ENCODE data around the gene KRTAP9-2.
"Not testable (repeated sequence)": the region's sequence is repeated elsewhere in the genome, so short reads cannot be mapped to it uniquely, and the experiment has no call there.

Gene KRTAP9-2, protein sequence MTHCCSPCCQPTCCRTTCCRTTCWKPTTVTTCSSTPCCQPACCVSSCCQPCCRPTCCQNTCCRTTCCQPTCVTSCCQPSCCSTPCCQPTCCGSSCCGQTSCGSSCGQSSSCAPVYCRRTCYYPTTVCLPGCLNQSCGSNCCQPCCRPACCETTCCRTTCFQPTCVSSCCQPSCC

DNA sequence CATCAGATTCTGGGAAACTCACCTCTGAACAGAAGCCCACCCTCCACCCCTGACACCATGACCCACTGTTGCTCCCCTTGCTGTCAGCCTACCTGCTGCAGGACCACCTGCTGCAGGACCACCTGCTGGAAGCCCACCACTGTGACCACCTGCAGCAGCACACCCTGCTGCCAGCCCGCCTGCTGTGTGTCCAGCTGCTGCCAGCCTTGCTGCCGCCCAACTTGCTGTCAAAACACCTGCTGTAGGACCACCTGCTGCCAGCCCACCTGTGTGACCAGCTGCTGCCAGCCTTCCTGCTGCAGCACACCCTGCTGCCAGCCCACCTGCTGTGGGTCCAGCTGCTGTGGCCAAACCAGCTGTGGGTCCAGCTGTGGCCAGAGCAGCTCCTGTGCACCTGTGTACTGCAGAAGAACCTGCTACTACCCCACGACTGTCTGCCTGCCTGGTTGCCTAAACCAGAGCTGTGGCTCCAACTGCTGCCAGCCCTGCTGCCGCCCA lies at the start of gene KRTAP9-2:
TSS of gene KRTAP9-2 (plus strand) at position 51 of the 498 bp plus-strand sequence. CDS start at position 58, 7 bp downstream.
- not testable (repeated sequence) for DNase-seq (ENCODE audit: low spot score)

DNA sequence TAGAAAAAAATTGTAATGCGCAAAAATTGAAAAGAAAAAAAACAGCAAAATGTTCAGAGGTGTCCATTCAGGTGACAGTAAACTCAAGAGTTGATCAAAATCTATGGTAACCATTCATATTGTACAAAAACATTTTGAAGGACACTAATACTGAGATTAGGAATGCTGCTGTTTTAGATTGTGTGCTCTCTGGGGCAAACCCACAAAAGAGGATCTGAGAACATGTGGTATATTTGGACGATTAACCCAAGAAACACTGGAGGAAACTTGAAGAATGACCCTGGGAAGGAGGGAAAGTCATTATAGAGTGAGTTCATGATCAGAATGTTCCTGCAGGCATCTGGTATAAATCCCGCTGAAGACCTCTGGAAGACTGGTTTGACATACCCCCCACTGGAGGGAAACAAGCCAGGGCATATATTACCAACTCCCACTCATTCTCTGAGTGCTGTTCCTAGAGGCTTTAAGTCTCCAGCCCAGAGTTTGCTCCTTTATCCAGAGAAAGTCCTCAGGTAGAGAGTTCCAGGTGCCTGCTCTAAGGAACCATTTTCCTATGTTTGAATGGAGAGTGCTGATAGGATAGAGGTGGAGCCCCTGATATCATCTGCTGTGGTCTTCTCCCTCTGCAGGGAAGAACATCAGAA lies 49.6 kb upstream of the KRTAP9-2 start:
- DNase-seq (ENCODE audit: low spot score), result no peak

DNA sequence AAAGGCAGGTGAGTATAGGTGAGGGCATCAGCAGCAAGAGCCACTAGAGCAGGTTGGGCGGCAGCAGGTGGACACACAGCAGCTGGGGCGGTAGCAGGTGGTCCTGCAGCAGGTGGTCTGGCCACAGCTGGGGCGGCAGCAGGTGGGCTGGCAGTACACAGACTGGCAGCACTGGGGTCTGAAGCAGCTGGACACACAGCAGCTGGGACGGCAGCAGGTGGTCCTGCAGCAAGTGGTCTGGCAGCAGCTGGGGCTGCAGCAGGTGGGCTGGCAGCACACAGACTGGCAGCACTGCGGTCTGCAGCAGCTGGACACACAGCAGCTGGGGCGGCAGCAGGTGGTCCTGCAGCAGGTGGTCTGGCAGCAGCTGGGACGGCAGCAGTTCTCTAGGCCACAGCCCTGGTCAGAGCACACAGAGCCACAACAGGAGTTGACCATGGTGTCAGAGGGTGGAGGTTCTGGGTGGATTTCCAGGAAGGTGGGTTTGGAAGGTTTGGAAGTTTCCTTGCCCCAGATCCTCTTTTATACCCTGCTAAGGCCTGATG lies 48.6 kb upstream of the KRTAP9-2 start, which contains the start of gene KRTAP4-2:
TSS of gene KRTAP4-2 (minus strand) at position 495 of the 545 bp plus-strand sequence. CDS start at position 438, 57 bp downstream.
- no peak for DNase-seq (ENCODE audit: low spot score)

DNA sequence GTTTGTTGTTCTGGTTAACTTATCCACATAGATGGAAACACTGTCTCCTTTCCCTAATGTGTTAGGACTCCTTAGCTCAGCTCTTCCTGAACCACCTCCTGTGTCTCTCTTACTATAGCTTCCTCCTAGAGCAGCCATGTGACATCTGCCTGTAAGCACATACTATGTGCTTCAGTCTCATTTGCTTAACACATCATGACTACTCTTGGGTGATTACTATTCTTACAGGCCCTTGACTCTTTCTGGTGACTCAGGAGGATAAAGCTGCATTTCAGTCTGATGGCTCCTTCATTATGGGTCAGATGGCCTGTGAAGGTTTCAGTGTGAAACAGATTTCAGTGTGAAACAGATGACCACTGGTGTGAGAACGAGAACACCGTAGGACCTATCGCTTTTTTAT lies 48.1 kb upstream of the KRTAP9-2 start:
- no peak for DNase-seq (ENCODE audit: low spot score)

DNA sequence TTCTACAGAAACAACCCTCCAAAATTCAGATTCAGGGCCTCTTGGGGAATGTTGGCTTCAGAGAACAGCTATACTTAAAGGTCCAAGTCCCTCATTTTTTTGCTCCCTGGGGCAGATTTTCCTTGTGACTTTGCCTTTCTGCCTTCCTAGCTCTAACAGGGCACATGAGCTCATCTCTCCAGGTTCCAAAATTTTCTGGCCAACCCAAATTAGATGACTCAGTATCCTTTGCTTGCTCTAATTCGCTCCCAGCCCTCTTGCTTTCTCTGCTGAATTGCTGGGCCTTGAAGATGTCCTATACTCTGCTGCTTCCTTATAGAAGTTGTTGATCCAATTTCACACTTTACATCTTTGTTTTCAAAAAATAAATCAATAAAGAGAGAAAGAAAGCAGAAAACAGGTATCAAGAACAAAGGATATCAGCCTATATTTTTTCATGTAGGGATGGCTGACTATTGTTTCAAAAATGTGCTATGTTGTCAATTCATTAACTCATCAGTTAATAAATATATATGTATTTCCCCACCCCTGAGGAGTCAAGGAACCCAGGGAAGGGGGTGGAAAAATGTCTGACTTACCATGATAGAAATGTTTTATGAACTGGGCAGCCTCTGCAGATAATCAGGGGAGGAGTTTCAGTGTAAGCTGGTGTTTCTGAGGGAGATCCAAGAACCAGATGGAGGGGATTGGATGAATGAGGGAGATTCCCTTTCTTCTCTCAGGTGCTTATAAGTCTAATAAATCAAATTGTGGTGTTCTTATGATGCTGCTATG lies 47.4 kb upstream of the KRTAP9-2 start:
- DNase-seq (ENCODE audit: low spot score), result no peak

DNA sequence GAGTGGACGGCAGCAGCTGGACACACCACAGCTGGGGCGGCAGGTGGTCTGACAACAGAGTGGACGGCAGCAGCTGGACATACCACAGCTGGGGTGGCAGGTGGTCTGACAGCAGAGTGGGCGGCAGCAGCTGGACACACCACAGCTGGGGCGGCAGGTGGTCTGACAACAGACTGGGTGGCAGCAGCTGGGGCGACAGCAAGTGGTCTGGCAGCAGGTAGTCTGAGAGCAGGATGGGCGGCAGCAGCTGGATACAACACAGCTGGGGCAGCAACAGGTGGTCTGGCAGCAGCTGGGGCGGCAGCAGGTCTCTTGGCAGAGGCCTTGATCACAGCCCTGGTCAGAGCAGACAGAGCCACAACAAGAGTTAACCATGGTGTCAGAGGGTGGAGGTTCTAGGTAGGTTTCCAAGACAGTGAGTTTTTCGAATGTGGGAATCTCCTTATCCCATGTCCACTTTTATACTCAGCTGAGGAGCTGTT lies 41.9 kb upstream of the KRTAP9-2 start, which contains the start of gene KRTAP4-1:
TSS of gene KRTAP4-1 (minus strand) at position 432 of the 482 bp plus-strand sequence. CDS start at position 375, 57 bp downstream.
- DNase-seq (ENCODE audit: low spot score), result no peak

DNA sequence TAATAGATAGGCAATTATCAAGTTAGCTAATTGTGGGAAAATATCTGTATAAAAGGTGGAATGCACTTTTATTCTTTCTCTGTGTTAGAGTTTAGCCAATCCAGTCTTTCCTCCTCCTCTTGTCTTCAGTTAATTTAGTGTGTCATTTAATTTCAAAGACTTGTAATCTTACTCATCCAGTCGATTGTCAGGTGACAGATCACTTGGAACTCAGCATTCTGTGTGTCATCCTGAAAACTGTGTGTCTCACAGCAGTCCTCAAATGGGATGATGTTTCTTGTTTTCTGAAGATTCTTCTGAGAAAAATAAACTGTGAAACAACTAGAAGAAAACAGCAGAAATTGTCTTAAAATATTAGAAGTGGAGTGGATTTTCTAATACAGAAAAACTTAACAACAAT lies 41.4 kb upstream of the KRTAP9-2 start:
- no peak for DNase-seq (ENCODE audit: low spot score)

DNA sequence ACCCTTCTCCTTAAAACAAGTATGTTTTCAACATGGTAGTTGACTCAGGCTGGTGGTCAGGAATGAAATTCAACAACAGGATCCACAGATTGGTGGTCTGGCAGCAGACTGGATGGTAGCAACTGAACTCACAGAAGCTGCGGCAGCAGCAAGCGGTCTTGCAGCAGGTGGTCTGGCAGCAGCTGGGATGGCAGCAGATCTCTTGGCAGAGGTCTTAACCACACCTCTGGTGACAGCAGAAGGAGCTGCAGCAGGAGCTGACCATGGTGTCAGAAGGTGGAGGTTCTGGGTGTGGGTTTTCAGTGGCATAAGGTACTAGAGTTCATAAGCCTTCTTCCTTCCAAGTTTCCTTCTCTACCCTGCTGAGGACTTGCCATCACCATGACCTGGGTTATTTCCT lies 39.6 kb upstream of the KRTAP9-2 start:
- DNase-seq (ENCODE audit: low spot score), result no peak

DNA sequence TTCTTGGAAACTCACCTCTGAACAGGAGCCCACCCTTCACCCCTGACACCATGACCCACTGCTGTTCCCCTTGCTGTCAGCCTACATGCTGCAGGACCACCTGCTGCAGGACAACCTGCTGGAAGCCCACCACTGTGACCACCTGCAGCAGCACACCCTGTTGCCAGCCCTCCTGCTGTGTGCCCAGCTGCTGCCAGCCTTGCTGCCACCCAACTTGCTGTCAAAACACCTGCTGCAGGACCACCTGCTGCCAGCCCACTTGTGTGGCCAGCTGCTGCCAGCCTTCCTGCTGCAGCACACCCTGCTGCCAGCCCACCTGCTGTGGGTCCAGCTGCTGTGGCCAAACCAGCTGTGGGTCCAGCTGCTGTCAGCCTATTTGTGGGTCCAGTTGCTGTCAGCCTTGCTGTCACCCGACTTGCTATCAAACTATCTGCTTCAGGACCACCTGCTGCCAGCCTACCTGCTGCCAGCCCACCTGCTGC lies 36.6 kb upstream of the KRTAP9-2 start, which contains the start of gene KRTAP9-1:
TSS of gene KRTAP9-1 (plus strand) at position 51 of the 482 bp plus-strand sequence. CDS start at position 51, 0 bp downstream.
- not testable (repeated sequence) for DNase-seq (ENCODE audit: low spot score)

DNA sequence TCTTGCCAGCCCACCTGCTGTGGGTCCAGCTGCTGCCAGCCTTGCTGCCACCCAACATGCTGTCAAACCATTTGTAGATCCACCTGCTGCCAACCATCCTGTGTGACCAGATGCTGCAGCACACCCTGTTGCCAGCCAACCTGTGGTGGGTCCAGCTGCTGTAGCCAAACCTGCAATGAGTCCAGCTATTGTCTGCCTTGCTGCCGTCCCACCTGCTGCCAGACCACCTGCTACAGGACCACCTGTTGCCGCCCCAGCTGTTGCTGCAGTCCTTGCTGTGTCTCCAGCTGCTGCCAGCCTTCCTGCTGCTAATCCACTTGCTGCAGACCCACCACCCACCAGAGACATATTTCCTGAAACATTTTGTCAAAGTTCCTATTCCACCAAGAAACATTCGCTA lies 36.1 kb upstream of the KRTAP9-2 start:
- no peak for DNase-seq (ENCODE audit: low spot score)

DNA sequence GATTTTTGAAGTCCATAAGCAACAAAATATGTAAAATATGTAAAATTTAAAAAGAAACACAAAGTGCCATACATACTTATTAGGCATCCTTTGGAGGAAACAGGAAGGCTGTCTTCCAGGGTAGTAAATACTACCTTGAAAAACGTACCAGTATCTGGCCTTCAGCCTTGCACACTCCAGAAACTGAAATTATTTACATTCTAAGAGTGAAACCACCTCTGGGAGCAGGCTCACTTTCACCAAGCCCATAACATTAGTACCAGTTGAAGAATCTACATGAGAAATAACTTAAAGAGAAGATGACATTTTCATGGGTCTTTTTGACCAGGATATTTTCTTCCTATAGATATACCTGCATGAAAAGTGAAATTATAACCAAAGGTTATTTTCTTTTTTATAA lies 30.4 kb upstream of the KRTAP9-2 start:
- DNase-seq (ENCODE audit: low spot score), result no peak

DNA sequence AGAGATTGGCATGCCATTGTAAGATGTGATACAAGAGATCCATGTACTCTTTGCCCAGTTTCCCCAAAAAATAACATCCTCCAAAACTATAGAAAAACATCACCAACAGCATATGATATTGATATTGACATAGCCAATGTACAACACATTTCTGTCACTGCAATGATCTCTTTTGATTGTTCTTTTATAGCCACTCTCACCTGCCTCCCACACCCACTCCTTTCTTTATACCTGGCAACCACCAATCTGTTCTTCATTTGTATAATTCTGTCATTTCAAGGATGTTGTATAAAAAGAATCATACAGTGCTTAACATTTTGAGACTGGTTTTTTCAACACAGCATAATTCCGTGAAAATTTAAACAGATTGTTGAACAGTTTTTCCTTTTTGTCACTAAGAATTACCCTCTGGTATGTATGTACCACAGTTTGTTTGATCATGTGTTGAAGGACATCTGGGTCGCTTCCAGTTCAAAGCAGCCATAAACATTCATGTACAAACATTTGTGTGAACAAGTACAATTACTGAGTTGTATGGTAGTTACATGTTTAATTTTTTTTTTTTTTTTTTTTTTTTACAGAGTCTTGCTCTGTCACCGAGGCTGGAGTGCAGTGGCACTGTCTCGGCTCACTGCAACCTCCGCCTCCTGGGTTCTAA lies 26.9 kb upstream of the KRTAP9-2 start:
- no peak for DNase-seq (ENCODE audit: low spot score)

DNA sequence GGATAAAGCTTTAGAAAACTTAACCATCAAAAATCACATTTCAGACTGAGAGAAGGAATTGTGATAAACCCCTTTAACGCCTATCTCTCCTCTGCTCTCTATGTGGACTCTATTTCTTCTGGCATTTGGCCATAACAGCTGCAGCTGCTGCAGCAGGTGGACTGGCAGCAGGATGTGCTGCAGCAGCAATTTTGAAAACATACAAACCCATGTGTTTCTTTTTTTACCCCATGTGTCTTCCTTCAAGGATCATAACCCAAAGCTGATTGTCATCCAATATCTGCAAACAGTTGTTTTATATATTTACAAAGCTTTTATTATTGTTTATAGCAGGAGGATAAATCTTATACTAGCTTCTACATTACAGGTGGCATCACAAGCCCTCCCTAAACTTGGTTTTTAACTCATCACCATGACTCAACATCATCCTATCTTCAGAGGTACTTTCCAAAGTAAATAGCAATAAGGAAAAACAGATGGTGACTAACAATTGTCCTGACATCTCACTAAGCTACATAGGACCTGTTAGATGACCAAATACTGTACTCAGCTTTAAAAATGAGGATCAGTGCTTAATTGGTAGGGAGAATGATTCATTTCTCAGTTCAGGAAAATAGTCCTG lies 14.5 kb upstream of the KRTAP9-2 start:
- no peak for DNase-seq (ENCODE audit: low spot score)

DNA sequence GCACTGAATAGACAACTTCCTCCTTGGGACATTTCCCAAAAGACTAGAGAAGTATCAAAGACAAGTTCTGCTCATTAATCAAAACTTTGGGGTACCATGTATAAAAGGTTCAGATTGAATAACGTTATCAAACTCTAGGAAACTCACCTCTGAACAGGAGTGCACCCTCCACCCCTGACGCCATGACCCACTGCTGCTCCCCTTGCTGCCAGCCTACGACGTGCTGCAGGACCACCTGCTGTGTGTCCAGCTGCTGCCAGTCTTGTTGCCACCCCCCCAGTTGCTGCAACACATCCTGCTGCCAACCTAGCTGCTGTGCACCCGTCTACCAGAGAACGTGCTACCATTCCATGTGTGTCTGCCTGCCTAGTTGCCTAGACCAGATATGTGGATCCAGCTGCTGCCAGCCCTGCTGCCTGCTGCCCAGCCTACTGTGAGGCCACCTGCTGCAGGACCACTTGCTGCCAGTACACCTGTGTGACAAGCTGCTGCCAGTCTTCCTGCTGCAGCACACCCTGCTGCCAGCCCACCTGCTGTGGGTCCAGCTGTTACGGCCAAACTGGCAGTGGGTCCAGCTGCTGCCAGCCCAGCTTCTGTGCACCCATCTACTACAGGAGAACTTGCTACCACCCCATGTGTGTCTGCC lies 13.8 kb upstream of the KRTAP9-2 start:
- no peak for DNase-seq (ENCODE audit: low spot score)

DNA sequence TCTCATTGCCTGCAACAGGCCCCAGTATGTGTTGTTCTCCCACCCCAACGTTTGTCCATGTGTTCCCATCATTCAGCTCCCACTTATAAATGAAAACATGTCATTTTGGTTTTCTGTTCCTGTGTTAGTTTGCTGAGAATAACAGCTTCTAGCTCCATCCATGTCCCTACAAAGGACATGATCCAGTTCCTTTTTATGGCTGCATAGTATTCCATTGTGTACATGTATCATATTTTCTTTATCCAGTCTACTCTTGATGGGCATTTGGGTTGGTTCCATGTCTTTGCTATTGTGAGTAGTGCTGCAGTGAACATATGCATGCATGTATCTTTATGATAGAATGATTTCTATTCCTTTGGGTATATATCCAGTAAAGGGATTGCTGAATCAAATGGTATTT lies 10.8 kb upstream of the KRTAP9-2 start:
- no peak for DNase-seq (ENCODE audit: low spot score)

DNA sequence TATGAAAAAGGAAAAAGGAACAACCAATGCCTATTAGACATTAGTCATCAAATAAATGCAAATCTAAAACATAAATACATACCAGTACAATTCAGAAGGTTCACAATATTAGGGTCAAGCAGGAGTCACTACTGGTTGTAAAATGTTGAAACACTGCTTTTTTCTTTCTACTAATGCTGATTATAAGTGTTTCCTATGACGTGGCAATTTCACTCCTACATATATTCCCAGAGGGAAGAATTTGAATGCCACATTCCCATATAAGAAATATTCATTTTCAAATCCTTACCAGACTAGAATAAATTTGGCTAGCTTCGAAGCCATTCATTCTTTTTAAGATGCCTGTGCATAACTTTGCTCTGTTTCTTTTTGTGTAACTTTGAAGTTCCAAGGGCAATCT lies 2.6 kb upstream of the KRTAP9-2 start:
- no peak for DNase-seq (ENCODE audit: low spot score)

DNA sequence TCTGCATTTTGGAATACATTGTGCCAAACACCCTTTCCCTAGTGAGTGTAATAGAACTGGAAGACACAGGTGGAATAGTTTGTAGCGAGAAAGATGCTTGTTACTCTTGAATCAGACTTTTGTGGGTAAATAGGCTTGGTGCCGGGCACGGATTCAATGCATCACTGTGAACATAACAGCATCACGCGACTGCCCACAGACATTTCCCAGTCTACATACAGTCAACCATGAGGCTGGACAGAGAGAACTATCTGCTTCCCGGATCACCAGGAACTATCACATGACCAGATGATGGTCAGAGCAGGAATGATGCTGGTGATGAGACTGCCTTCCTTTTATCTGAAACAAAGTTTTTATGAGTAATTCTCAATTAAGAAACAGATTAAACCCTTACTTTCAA lies 397 bp upstream of the KRTAP9-2 start:
- no peak for DNase-seq (ENCODE audit: low spot score)

DNA sequence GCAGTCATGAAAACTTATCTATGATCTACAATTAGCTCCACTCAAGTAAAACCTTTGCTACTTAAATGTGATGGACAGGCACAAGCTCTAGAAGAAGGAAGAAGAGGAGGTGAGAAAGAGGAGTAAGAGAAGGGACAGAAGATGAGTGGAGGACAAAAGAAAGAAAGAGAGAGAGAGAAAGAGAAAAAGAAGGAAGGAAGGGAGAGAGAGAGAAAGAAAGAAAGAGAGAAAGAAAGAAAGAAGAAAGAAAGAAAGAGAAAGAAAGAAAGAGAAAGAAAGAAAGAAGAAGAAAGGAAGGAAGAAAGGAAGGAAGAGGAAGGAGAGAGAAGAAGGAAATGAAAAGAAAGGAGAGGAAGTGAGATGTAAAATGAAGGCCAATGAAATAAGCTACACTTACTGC lies 3.6 kb downstream of the KRTAP9-2 start:
- no peak for DNase-seq (ENCODE audit: low spot score)

DNA sequence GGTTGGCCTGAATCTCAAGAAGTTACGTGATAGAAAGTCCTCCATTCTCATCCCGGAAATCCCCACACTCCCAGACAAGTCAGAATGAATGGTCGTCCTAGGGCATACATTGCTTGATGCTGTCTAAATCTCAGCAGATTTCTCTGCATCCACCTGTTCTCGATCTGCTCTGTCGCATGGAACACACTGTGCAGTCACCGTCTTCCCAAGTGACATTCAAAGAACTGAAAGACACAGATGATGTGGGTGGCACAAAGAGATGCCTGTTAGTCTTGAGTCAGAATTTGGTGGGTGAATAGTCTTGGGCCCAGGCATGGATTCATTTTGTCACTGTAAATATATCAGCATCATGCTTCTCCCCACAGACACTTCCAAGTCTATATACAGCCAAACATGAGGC lies 5.3 kb downstream of the KRTAP9-2 start:
- no peak for DNase-seq (ENCODE audit: low spot score)

DNA sequence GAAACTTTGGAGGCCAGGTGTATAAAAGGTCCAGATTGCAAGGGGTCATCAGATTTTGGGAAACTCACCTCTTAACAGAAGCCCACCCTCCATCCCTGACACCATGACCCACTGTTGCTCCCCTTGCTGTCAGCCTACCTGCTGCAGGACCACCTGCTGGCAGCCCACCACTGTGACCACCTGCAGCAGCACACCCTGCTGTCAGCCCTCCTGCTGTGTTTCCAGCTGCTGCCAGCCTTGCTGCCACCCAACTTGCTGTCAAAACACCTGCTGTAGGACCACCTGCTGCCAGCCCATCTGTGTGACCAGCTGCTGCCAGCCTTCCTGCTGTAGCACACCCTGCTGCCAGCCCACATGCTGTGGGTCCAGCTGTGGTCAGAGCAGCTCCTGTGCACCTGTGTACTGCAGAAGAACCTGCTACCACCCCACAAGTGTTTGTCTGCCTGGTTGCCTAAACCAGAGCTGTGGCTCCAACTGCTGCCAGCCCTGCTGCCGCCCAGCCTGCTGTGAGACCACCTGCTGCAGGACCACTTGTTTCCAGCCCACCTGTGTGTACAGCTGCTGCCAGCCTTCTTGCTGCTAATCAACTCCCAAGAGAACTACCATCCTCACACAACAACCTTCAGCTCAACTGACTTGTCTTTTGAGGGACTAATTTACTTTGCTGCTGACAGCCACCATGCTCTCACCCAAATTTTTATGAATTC lies 6.1 kb downstream of the KRTAP9-2 start, which contains the start of gene KRTAP9-3:
TSS of gene KRTAP9-3 (plus strand) at position 51 of the 707 bp plus-strand sequence. CDS start at position 104, 53 bp downstream.
- not testable (repeated sequence) for DNase-seq (ENCODE audit: low spot score)

All from HuH-7.5 (cell line).